Activated T-helper 1 cell treated with Interleukin-2 at 50 U/mL for 16 hours (primary cell): ENCODE data around the gene CCDC117.

Source experiments
- DNase-seq: peaks from one replicate; pipeline ENCODE4 v3.0.0-alpha.2; 2020; ENCODE audit warnings: low read depth

Gene CCDC117

DNA sequence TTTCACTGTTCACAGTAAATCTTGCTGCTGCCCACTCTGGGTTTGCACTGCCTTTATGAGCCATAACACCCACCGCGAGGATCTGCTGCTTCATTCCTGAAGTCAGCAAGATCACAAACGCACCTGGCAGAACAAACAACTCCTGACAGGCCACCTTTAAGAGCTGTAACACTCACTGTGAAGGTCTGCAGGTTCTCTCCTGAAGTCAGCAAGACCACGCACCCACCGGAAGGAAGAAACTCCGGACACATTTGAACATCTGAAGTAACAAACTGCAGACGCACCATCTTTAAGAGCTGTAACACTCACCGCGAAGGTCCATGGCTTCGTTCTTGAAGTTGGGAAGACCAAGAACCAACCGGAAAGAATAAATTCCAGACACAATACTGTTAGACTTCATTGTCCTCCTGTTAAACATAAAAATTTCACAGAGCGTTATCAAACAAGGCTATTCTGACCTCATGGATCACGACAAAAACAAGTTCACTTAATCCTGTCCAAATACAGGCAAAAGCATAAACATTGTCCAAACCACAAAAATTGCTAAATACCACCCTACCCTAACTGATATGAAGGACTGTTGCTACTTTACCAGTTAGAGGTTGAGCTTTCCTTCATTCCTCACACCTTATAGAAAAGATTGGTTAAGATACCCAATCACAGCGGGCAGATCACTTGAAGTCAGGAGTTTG lies 3.0 kb upstream of the CCDC117 start:
- DNase-seq: no peak

DNA sequence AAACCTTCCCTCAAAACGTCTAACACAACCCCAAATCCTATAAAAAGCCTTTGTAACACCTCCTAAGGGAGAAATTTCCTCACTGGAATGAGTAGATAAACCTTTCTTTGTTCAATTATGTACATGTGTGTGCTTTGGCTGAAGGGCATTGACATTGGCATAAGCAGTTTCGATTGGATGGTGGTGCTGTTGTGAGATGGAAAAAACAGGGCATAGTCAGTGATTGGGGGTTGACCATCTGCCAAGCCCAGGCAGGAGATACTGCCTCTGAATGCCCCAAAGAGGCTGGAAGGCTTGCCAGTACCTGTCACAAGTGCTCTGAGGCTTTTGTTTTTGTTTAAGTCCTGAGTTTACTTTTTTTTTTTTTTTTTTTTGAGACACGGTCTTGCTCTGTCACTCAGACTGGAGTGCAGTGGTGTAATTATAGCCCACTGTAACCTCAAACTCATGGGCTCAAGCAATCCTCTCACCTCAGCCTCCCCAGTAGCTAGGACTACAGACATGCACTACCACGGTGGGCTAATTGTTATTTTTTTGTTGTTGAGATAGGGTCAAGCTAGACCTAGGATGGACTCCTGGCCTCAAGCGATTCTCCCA lies 1.2 kb upstream of the CCDC117 start:
- no peak for DNase-seq

GRCh38 chr22:28773461-28773867 lies 969 bp downstream of the CCDC117 start:
- DNase-seq: no peak

DNA sequence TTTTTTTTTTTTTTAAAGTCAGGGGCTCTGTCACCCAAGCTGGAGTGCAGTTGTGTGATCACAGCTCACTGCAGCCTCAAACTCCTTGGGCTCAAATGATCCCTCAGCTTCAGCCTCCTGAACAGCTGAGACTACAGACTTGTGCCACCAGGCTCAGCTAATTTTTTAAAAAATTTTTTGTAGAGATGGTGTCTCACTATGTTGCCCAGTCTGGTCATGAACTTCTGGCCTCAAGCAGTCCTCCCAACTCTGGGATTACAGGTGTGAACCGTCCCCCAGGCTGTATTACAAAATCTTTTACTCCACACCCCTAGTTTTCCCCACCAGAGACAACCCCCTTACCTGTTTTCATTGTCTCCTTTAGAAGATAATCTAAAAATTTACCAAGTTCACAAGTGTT lies 1.9 kb downstream of the CCDC117 start:
- no peak for DNase-seq

DNA sequence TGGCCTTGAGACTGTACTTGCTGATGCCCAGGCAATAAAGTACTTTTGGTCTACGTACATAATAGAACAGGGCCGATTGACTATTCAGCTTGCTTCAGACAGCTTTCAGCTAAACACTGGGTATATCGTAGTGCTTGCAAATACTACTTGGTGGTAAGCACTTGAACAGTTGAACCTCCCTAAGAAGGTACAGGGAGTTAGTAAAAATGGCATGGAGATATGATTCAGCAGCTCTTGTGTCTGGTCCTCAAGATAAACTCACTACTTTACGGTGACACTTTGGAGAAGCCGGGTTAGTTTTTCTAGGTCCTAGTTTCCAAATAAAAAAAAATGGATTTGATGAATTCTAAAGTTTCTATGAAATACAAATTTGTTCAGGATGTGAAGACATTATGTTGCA lies 7.3 kb downstream of the CCDC117 start:
- no peak for DNase-seq

DNA sequence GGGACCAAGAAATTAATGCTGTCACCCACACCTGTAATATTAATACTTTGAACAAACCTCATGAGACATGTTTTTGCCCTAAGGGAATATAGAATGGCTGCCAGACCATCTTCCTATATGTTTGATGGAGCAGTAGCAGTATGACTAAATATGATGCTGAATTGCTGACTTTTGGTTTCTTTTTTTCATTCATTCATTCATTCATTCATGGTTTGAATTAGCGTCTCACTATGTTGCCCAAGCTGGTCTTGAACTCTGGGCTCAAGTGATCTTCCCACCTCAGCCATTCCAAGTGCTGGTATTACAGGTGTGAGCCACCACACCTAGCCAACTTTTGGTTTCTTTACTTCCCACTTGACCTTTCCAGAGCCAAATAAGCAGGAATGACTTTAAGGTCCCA lies 7.8 kb downstream of the CCDC117 start:
- DNase-seq: no peak

DNA sequence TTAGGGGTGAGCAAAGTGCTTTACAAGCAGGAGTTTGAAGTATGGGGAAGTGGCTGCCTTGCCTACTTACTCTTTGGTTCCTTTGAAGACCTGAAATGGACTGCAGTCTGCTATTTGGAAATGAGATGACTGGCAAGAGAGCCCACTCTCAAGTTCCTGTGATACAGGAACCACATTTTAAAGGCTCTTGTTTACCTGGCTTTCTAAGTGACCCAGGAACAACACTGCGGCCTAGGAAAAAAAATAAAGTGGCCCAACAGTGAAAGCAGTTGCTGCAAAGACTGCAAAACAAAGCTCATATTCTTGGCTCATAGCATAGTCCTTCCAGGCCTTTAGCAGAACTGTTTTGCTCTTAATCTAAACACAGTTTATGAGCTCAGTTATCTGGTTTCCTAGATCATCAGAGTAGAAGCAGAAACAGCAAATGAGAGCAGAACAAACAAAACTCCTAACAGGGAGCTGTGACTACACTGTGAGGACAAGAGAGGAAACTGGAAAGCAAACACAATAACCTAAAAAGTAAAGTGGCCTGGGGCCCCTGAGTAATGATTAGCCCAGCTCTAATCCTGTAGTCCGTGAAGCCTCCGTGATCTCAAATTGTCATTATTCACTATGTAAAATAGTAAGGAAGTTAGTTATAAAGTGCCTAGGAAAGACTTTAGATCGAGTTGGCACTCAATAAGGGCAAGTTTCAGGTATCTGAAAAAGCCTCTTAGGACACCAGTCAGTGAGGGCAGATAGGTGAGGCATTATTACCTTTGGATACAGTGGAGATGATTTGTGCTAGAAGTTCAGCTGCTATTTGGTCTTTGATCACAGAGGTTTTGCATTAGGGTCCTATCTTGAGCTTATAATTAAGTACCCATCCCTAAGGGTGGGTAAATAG lies 11.5 kb downstream of the CCDC117 start:
- no peak for DNase-seq

GRCh38 chr22:28788601-28789000 lies 16.1 kb downstream of the CCDC117 start:
- DNase-seq: no peak

DNA sequence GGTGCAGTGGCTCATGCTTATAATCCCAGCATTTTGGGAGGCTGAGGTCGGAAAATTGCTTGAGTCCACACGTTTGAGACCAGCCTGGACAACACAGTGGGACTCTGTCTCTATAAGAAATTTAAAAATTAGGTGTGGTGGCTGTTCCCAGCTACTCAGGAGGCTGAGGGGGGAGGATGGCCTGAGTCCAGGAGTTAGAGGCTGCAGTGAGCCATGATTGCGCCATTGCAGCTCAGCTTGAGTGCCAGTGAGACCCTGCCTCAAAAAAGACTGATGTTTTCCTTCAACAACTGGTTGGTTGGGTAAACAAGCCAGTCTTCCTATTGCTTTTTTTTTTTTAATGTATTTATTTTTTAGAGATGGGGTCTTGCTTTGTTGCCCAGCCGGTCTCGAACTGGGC lies 18.6 kb downstream of the CCDC117 start:
- DNase-seq: no peak

- no peak for DNase-seq
Measured at GRCh38 chr22:28791841-28792490, 19.5 kb downstream of the CCDC117 start.

GRCh38 chr22:28792491-28793383 lies 20.2 kb downstream of the CCDC117 start:
- no peak for DNase-seq

DNA sequence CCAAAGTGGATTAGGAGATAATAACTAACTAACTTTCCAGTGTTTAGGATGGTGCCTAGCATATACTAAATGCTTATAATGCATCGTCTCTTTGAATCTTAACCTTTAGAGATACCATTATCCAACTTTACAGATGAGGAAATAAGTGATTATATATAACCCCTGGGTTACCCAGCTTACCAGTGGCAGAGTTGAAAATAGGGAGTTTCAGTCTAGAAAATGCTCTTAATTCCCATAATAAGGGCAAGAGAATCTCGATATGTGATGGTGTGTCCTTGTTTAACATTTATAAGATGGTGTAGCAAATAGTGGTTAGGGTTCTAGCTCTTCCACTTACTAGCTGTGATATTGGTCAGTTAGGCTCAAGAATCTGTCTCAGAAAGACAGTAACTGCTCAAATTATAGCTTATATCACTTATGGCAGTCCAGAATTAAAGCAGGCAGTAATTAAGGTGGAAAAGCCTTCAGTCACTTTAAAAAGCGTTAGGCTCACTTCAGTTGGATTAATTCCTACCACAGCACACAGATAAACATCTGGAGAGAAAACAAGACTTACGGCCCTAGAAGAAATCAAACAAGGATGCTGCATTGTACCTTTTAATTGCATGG lies 21.6 kb downstream of the CCDC117 start:
- DNase-seq: no peak

GRCh38 chr22:28795071-28795693 lies 22.7 kb downstream of the CCDC117 start:
- no peak for DNase-seq

- no peak for DNase-seq
Measured at GRCh38 chr22:28795932-28796856, 23.7 kb downstream of the CCDC117 start.

- DNase-seq: no peak
Measured at GRCh38 chr22:28798810-28799605, 26.5 kb downstream of the CCDC117 start.

- peak; percentile 14 for DNase-seq
Measured at GRCh38 chr22:28799606-28800307, 27.3 kb downstream of the CCDC117 start.

DNA sequence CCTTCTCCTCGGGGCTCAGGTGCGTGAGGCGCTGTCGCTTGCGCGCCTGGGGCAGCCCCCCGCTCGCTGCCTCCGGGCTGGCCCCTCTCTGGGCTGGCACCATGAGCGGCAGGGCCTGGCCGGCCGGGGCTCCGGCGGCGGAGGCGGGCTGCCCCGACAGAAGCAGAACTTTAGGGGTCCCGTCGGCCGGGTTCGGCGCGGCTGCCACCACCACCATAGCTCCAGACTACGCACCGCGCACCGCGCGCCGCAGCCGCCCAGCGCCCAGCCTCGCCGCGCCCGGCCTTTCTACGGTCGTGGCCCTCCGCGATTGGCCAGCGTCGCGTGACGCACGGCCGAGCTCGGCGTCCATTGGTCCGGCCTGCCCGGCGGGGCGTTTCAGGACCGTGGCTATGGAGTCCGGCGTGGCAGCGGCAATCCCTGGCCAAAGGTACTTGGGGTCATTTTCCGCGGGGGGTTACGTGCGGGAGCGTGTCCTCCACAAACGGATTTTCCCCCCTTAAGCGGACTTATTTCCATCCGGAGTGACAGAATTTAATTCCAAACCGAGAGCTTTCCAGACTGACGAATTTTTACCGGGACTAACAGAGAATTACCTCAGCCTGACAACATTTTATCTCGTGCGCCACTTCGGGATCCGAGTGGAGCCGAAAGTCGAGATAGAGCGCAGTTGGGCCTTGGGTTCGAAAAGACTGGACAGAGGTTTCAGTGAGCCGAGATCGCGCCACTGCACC lies 28.0 kb downstream of the CCDC117 start, which contains the start of gene XBP1:
TSS of gene XBP1 (minus strand) at position 262 of the 734 bp plus-strand sequence.
- peak; percentile 86 for DNase-seq
